ENCODE data around the gene MOB2.
"Not testable (repeated sequence)": the region's sequence is repeated elsewhere in the genome, so short reads cannot be mapped to it uniquely, and the experiment has no call there.

Gene MOB2

GRCh38 chr11:1425439-1425838 is 61.1 kb downstream of the MOB2 start:
- no peak overlapping the region for H3K4me3 ChIP-seq (replicated peaks in 1 of 2; ENCODE audit: low read depth in 2 of 2, low read length in 2 of 2)
- TF ChIP-seq CTCF (IDR thresholded peaks at IDR 0.05; ENCODE audit: low read depth, low read length) = no peak
- DNase-seq (ENCODE audit: low read depth in 2 of 2) = no peak

- no peak for TF ChIP-seq CTCF (IDR thresholded peaks at IDR 0.05; ENCODE audit: low read depth, low read length)
- no peak for DNase-seq (ENCODE audit: low read depth in 2 of 2)
- no peak overlapping the region for H3K4me3 ChIP-seq (replicated peaks in 1 of 2; ENCODE audit: low read depth in 2 of 2, low read length in 2 of 2)
Measured at GRCh38 chr11:1425006-1425405, 61.6 kb downstream of the MOB2 start.

- not testable (repeated sequence) for H3K4me3 ChIP-seq (replicated peaks in 1 of 2; ENCODE audit: low read depth in 2 of 2, low read length in 2 of 2); DNase-seq (ENCODE audit: low read depth in 2 of 2)
Measured at GRCh38 chr11:1423406-1423805, 63.2 kb downstream of the MOB2 start.

GRCh38 chr11:1422981-1423380 is 63.6 kb downstream of the MOB2 start:
- DNase-seq (ENCODE audit: low read depth in 2 of 2) = no peak
- TF ChIP-seq CTCF (IDR thresholded peaks at IDR 0.05; ENCODE audit: low read depth, low read length) = no peak
- no peak overlapping the region for H3K4me3 ChIP-seq (replicated peaks in 1 of 2; ENCODE audit: low read depth in 2 of 2, low read length in 2 of 2)

GRCh38 chr11:1422481-1422880 is 64.1 kb downstream of the MOB2 start:
- H3K4me3 ChIP-seq (replicated peaks in 1 of 2; ENCODE audit: low read depth in 2 of 2, low read length in 2 of 2) = no peak overlapping the region
- TF ChIP-seq CTCF (IDR thresholded peaks at IDR 0.05; ENCODE audit: low read depth, low read length) = no peak
- DNase-seq (ENCODE audit: low read depth in 2 of 2) = no peak

GRCh38 chr11:1421291-1421690 is 65.3 kb downstream of the MOB2 start:
- TF ChIP-seq CTCF (IDR thresholded peaks at IDR 0.05; ENCODE audit: low read depth, low read length) = no peak
- H3K4me3 ChIP-seq (replicated peaks in 1 of 2; ENCODE audit: low read depth in 2 of 2, low read length in 2 of 2) = no peak overlapping the region
- DNase-seq (ENCODE audit: low read depth in 2 of 2) = no peak

GRCh38 chr11:1419811-1420210 is 66.8 kb downstream of the MOB2 start:
- H3K4me3 ChIP-seq (replicated peaks in 1 of 2; ENCODE audit: low read depth in 2 of 2, low read length in 2 of 2) = no peak overlapping the region
- no peak for DNase-seq (ENCODE audit: low read depth in 2 of 2)
- no peak for TF ChIP-seq CTCF (IDR thresholded peaks at IDR 0.05; ENCODE audit: low read depth, low read length)

Data from cardiac fibroblast (primary cell).